DMS 273 (cell line): ENCODE measurements around the gene FAM118A.
"Not testable (repeated sequence)": the region's sequence is repeated elsewhere in the genome, so short reads cannot be mapped to it uniquely, and the experiment has no call there.

Experiments
- DNase-seq: peaks from one replicate; lab custom pipeline; 2025; ENCODE audit not compliant: unreplicated experiment; lab: John Stamatoyannopoulos, UW

The FAM118A gene

GRCh38 chr22:45309422-45310227, at the start of gene FAM118A:
Gene FAM118A (plus strand): TSS chr22:45309934. CDS start chr22:45322380, 12,446 bp downstream.
- DNase-seq, result peak; percentile 95

- not testable (repeated sequence) for DNase-seq
Observed at GRCh38 chr22:45260395-45260759, 49.4 kb upstream of the FAM118A start.

- no peak for DNase-seq
Observed at GRCh38 chr22:45261407-45262088, 48.2 kb upstream of the FAM118A start.

- DNase-seq, result no peak
Observed at GRCh38 chr22:45262195-45262930, 47.4 kb upstream of the FAM118A start.

GRCh38 chr22:45262931-45263462, 46.7 kb upstream of the FAM118A start:
- peak; percentile 60 for DNase-seq

- DNase-seq, result peak; percentile 20
Observed at GRCh38 chr22:45263463-45264269, 46.1 kb upstream of the FAM118A start.

GRCh38 chr22:45265535-45265934, 44.2 kb upstream of the FAM118A start:
- DNase-seq, result no peak

- DNase-seq, result peak; percentile 31
Observed at GRCh38 chr22:45268167-45268957, 41.4 kb upstream of the FAM118A start.

GRCh38 chr22:45268958-45269844, 40.5 kb upstream of the FAM118A start:
- peak; percentile 87 for DNase-seq

GRCh38 chr22:45270095-45271020, 39.4 kb upstream of the FAM118A start:
- DNase-seq, result no peak

- DNase-seq, result no peak
Observed at GRCh38 chr22:45271667-45272201, 38.0 kb upstream of the FAM118A start.

GRCh38 chr22:45272498-45272897, 37.2 kb upstream of the FAM118A start:
- DNase-seq, result no peak

GRCh38 chr22:45273452-45274075, 36.2 kb upstream of the FAM118A start:
- no peak for DNase-seq

- DNase-seq, result no peak
Observed at GRCh38 chr22:45276507-45277105, 33.1 kb upstream of the FAM118A start.

GRCh38 chr22:45277720-45278119, 32.0 kb upstream of the FAM118A start:
- not testable (repeated sequence) for DNase-seq

- no peak for DNase-seq
Observed at GRCh38 chr22:45278125-45278524, 31.6 kb upstream of the FAM118A start.

GRCh38 chr22:45280587-45280980, 29.1 kb upstream of the FAM118A start:
- no peak for DNase-seq
